CD4-positive, alpha-beta T cell treated with Interleukin-6 for 4 hours (primary cell): Measurements from ENCODE around the gene LAMC1.

Experiments
- DNase-seq: peaks from one replicate; pipeline ENCODE4 v3.0.0-alpha.2; 2020; ENCODE audit warnings: mixed read lengths

LAMC1 gene

DNA sequence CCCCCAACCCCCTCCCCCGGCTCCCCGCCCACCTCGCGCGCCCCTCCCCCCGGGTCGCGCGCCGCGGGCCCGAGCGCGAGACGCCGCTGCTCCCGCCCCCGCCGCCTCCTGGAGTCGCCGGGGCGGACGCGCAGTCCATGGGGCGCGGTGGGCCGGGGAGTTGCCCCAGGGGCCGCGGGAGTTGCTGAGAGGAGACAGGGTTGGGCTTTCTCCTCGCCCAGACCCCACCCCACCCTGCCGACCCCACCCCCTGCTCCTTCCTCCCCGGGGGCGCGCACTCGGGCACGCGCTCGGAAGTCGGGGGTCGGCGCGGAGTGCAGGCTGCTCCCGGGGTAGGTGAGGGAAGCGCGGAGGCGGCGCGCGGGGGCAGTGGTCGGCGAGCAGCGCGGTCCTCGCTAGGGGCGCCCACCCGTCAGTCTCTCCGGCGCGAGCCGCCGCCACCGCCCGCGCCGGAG, at the start of gene LAMC1:
Gene LAMC1, plus strand, starts transcription at position 275 of the 455 bp plus-strand sequence. CDS start 297 bp downstream, outside the sequence.
- DNase-seq: peak; percentile 2

DNA sequence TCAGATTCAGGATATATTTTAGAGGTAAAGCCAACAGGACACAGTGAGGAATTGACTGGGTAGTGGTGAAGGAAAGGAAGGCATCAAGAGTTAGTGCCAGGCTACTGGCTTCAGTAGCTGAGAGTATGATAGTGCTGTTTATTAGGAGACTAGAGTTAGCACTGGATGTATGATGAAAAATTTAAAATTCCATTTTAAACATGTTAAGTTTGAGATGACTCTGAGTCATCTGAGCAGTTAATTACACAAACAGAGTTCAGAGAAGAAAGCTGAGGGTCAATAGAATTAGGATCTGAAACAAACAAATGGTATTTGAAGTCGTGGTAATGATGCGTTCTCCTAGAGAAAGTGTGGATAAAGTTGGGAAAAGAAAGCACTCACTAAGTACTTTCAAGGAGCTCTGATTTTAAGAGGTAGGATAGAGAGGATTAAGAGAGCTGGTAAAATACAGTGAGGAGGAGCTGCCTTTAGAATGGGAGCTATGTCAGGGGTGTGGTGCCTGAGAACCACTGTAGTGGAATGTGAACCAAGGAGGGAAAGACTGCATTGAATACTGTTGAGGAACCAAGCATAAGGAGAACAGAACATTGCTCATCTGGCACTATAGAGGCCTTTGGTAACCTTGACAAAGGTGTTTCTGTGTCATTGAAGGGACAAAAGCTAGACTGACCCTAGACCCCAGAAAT, 48.6 kb upstream of the LAMC1 start:
- DNase-seq: no peak

DNA sequence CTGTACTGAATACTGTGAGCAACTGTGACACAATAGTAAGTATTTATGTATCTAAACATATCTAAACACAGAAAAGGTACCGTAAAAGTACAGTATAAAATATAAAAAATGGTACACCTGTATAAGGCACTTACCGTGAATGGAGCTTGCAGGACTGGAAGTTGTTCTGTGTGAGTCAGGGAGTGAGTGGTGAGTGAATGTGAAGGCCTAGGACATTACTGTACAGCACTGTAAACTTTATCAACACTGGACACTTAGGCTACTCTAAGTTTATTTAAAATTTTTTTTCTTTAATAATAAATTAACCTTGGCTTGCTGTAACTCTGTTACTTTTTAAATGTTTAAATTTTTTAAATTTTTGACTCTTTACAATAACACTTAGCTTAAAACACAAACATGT, 45.7 kb upstream of the LAMC1 start:
- DNase-seq: no peak

- no peak for DNase-seq
These were observed 44.9 kb upstream of the LAMC1 start for GRCh38 chr1:182978151-182978853.

DNA sequence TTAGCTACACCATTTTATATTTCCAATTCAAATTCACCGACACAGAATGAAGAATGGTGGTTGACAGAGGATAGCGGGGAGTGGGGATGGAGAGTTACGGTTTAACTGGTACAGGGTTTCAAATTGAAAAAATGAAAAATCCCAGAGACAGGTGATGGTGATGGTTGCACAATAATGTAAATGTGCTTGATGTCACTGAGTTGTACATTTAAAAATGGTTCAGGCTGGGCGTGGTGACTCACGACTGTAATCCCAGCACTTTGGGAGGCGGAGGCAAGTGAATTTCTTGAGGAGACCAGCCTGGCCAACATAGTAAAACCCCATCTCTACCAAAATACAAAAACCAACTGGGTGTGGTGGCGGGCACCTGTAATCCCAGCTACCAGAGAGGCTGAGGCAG, 39.1 kb upstream of the LAMC1 start:
- no peak for DNase-seq

GRCh38 chr1:182984621-182985020, 38.6 kb upstream of the LAMC1 start:
- DNase-seq: no peak

DNA sequence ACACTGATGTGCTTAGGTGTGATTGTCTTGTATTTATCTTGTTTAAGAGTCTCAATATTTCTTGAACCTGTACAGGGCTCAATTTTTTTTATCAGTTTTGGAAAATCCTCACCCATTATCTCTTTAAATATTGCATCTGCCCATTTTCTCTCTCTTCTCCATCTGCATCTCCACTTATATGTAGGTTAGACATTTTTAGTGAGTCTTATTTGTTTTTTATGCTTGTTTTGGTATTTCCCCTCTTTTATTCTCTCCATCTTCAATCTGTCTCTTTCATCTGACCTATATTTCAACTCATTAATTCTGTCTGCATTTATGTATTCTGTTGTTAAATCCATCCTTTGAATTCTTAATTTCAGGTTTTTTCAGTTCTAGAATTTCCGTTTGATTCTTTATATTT, 37.3 kb upstream of the LAMC1 start:
- no peak for DNase-seq

DNA sequence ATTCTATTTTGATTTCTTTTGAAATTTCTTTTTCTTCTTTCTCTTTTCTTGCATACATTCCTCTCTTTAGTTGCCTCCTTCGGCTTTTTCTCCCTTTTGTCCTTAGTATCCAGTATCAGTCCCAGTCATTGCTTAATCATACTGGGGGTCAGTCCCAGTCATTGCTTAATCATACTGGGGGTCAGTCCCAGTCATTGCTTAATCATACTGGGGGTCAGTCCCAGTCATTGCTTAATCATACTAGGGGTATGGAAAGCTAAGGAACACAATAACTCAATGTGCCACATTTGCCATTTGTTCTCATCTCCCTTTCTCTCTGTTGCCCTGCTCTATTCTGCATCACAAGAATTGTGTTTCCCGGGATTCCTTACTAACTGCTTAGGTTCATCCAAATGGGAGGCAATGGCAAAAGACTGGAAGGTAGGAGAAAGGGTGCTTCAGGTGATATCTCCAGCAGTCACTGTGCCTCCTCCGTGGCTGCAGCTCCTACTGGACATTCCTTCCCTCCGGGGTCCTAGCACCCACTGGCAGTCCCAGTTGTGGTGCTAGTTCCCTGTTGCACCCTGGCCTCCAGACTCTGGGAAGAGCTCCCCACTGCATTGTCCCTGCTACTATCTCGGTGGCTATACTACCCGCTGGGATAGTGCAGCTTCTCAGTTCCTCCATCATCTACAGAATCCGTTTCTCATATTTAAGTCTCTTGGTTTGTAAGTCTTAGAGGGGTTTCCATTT, 32.6 kb upstream of the LAMC1 start:
- DNase-seq: no peak

DNA sequence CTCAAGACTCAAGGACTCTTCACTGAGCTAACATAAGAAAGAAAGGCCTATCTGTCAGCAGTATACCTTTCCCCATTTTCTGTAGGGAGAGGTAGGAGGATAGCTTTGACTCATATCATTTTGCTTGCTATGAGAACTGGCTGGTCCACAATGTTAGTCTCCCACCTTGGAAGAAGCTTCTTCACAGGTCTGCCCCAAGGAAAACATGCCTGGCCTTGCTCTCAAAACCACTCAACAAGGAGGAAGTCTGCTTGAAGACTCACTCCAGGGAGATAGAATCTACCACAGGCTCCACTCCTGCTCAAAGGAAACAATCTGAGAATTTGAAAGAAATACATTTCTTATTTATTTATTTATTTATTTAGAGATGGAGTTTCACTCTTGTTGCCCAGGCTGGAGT, 29.5 kb upstream of the LAMC1 start:
- no peak for DNase-seq

DNA sequence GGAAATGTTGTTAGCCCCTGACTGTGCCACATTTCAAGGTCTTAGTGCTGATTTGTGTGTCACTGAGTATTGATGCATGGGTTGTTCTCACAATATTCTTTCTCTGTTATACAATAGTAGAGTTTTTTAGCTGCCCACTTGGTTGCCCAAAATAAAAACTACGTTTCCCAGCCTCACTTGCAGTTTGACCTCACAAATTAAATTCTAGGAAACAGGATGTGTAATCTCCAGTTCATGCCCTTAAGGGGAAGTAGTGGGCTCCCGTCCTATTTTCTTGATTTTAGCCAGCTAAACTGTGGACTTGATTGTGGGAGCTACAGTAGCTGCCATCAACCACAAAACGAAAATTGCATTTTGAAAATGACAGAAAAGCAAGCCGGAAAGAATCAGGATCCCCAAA, 27.3 kb upstream of the LAMC1 start:
- DNase-seq: no peak

- DNase-seq: no peak
These were observed 26.4 kb upstream of the LAMC1 start for GRCh38 chr1:182996816-182997215.

DNA sequence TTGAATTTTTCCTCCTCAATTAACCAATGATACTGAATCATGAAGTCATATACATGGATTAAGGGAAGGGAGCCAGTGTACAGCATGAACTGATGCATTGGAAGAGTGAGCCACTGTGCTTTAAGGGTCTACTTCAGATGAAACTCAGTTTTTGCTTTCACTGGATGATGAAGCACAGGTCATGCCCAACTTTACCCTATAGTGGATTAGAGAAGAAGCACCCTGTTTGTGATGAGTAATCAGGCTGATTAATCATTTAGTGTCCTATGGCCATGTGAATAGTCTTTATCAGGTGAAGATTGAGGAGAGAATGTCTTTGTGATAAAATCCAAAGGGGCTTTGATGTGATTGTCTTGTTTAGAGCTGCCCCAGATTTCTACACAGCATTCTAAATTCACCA, 24.7 kb upstream of the LAMC1 start:
- no peak for DNase-seq

DNA sequence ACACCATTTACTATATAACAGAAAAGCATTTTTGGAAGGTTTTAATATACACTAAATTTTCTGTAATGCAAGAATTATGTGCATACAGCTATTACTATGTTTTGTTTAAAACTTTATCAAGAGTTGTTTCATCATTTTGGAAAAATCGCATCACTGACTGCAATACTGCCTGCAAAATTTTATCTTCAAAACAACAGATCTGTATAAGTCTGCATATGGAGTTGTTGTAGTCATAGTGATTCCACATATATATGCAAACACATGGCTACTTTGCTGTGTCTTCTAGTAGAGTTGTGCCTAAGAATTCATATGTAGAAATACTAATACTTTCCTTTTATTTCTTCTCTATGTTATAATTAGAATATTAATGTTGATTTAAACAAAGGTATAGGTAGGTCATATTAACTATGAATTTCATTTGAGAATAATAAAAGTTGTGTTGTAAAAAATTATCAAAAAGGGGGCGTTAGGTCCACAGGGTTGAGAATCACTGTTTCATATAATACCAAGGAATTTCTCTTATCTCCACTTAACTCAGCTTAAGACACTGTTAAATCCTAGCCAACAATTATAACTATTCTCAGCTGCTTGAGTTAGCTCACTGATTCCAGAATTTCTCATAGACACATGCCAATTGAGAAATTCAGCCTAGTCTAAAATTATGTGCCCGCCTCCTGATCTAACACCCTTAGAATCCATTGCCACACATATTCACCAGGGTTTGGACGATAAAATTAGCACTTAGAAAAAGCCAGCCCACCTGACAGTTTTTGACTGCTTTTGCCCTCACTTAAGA, 22.9 kb upstream of the LAMC1 start:
- DNase-seq: no peak

GRCh38 chr1:183002267-183002666, 21.0 kb upstream of the LAMC1 start:
- DNase-seq: no peak

- no peak for DNase-seq
These were observed 20.4 kb upstream of the LAMC1 start for GRCh38 chr1:183002797-183003196.

DNA sequence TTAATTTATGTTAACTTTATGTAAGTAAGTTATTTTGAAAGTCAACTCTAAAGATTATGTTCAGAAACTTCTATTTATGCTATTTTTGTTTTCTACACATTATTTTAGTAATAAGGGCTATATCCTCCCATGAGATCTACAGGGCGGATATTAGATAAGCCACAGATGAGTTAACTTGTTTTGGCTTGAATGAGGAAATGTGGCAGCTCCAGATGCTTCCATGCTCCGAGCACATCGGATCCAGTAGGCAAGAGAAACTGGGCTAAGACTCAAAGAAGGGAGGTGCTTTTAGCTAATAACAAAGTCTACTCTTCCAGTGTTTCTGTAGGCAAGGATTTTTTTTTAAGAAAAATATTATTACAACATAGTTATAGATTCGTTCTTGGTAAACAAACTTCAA, 20.0 kb upstream of the LAMC1 start:
- no peak for DNase-seq

- no peak for DNase-seq
These were observed 19.1 kb upstream of the LAMC1 start for GRCh38 chr1:183004141-183004540.

DNA sequence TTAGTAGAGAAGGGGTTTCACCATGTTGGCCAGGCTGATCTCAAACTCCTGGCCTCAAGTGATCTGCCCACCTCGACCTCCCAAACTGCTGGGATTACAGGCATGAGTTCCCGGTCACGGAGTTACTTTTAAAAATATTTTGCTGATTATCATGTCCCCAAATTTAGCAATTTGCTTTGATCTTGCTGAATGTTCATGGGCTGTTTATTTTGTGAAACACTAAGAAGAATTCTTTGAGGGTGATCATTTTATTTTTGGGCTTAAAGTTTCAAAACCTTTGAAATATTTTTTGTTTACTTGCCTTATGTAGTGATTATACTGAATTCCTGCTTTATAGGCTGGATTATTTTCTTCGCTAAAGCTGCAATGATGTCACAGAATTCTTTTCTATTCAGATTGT, 11.4 kb upstream of the LAMC1 start:
- DNase-seq: no peak

- no peak for DNase-seq
These were observed 10.8 kb upstream of the LAMC1 start for GRCh38 chr1:183012301-183012994.

DNA sequence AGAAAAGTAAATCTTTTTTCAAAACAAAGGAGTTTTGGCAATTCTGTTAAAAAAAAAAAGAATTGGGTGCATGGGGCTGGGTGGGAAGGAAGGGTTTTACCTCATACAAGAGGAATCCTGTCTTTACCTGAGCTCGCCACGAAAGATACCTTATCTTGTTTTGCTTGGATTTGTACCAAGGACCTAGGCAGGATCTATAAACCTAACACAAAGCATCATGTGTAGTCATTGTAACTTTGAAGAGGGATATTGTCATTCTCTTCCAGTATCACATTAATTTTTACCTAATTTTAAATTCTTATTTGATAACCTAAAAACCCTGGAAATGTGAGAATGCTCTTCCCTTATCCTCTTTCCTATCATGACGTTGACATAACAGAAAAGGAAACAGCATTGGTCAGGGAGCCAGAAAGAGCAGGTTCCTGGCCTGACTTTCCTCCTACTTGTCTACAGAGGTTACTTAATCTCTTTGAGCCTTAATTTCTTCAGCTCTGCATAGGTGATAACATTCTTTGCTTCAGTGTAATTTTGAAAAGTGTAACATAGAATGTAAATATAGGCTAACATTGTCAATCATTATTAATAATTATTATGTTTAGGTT, 4.0 kb upstream of the LAMC1 start:
- no peak for DNase-seq

DNA sequence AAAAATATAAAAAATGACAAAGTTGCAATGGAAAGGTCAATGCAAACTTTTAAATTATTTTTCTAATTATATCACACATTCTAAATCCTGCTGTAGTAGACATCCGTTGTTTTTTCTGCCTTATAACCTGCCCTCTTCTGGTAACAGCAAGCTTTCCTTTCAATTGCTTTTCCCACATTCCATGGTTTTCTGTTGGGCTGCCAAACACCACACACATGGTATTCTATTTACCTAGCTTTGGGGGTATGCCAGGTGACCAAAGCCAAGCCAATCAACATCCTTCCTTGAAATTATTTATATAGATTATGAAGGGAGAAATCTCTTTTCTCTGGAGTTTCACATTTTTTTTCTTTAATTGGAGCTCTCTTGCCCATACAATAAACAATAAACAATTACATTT, 3.4 kb upstream of the LAMC1 start:
- no peak for DNase-seq
